Cardiac fibroblast (primary cell): ENCODE data around the gene LCORL.
A peak's percentile ranks its signal among the peaks of the same experiment; 100 is the strongest.

Experiments
- DNase-seq, 2 donors: peaks; one replicate each; pipeline versions ENCODE4 v3.0.0 to v3.0.0-alpha.2; 2010; ENCODE audit warnings: low read depth in 2 of 2
- H3K4me3 ChIP-seq, 2 donors: replicated peaks in 1 of 2; 1 replicate in 1 of 2; 2 replicates in 1 of 2; pipeline ENCODE4 v1.5.1; 2011; ENCODE audit warnings: low read depth in 2 of 2, low read length in 2 of 2, mild to moderate bottlenecking in 2 of 2, moderate library complexity in 1 of 2
- TF ChIP-seq, protein P1 (sequence below): IDR thresholded peaks from one replicate; pipeline ENCODE4 v1.5.1; 2011; ENCODE audit warnings: low read depth, mild to moderate bottlenecking, low read length, inconsistent platforms

LCORL gene

DNA sequence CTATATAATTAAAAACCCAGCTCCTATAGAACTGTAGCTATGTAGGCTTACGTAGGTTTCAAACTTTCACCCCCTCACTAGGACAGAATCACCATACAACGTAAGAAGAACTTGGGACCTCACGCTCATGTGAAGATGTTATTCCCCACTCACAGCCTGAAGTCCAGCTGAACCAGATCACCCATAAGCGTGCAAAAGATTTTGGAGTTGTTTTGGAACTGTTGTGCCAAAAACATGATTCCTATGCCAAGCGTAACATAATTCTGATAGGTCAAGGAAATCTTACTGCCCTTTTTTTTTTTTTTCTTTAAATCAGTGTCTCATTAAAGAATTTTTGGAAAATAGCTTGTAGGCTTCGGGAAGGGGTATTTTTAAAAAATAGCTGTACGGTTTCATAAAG is 57.0 kb downstream of the LCORL start:
- TF ChIP-seq, protein P1, sequence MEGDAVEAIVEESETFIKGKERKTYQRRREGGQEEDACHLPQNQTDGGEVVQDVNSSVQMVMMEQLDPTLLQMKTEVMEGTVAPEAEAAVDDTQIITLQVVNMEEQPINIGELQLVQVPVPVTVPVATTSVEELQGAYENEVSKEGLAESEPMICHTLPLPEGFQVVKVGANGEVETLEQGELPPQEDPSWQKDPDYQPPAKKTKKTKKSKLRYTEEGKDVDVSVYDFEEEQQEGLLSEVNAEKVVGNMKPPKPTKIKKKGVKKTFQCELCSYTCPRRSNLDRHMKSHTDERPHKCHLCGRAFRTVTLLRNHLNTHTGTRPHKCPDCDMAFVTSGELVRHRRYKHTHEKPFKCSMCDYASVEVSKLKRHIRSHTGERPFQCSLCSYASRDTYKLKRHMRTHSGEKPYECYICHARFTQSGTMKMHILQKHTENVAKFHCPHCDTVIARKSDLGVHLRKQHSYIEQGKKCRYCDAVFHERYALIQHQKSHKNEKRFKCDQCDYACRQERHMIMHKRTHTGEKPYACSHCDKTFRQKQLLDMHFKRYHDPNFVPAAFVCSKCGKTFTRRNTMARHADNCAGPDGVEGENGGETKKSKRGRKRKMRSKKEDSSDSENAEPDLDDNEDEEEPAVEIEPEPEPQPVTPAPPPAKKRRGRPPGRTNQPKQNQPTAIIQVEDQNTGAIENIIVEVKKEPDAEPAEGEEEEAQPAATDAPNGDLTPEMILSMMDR = no peak
- no peak overlapping the region for H3K4me3 ChIP-seq
- peak in 1 of 2 donors; percentile 38 for DNase-seq

DNA sequence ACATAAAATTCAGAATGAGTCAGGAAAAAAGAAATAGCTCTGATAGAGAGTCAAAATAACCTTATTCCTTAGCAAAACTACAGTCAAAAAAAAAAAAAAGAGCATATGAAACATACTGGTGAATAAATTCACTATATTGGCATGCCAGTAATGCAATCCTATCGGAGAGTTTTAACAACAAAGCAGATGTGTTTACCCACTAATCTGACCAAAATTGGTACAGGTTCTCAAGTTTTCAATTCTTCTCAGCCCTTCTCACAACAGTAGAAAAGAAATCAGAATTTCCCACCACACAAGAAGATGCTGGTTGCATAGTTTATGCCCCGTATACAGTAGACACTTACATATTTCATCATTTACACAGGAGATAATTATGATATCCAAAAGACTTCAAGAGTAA is 59.4 kb downstream of the LCORL start:
- DNase-seq = peak in 1 of 2 donors; percentile 7
- H3K4me3 ChIP-seq = no peak overlapping the region
- TF ChIP-seq, protein P1 = no peak

DNA sequence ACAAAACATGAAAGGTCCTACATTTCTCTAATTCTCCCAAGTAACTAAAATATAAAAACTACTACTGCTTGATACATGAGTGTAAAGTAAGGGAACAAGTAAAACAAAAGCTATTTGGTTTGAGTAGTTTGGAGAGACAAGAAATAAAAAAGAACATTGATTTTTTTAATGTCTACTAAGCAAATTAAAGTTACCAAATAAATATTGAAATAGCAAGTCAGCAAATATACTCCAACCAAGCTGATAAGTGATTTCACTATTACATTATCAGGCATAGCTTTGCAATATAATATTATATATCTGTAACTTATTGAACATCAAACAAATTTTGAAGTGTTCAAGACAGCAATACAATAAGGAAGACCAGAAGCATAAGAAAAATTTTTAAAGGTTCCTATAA is 60.3 kb downstream of the LCORL start:
- no peak overlapping the region for H3K4me3 ChIP-seq
- TF ChIP-seq, protein P1 = no peak
- no peak for DNase-seq

DNA sequence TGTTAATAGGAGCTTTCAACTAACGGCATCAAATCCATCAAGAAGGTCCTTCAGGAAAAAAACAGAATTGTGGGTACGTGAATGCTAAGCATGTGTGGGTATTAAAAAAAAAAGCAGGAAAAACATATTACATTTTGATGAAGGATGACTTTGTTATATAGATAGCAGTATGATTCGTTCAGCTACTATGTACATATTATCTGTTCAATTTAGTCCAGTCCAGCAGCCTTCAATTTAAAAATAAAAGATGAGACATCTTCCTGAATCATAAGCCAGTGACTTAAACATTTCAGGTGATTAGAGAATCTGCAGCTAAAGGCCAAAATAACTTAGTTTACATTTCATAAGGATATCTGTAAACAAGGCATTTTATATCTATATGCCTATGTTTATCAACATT is 63.4 kb downstream of the LCORL start:
- no peak overlapping the region for H3K4me3 ChIP-seq

DNA sequence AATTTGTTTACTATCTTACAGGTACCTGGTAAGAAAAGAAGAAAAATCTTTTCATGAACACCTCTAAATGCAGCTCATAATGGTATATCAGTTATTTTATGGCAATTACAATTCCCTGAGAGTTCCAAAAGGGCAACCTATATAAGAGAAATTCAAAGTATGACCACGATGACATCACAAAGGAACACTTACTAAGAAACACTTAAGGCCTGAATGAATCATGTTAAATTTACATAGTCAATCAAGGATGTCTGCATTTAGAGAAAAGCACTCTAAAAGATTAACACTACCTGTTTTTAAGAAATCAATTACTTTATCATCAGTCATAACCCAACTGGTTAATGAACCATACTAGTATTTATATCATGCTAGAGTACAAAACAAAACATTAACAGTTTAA is 63.9 kb downstream of the LCORL start:
- H3K4me3 ChIP-seq = no peak overlapping the region
- TF ChIP-seq, protein P1 = no peak
- peak in 1 of 2 donors; percentile 27 for DNase-seq

More for the DNA sequence above, 63.4 kb downstream of the LCORL start:
- DNase-seq = no peak
- TF ChIP-seq, protein P1 = no peak

DNA sequence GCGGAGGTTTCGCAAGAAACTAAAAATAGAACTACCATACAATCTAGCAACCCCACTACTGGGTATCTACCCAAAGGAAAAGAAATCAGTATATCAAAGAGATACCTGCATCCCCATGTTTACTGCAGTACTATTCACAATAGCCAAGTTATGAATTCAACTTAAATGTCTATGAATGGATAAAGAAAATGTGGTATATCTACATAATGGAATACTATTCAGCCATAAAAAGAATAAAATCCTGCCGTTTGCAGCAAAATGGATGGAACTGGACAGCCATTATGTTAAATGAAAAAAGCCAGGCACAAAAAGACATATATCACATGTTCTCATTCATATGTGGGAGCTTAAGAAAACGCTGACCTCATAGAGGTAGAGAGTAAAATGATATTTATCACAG is 65.3 kb downstream of the LCORL start:
- no peak overlapping the region for H3K4me3 ChIP-seq
- TF ChIP-seq, protein P1 = no peak
- DNase-seq = no peak

DNA sequence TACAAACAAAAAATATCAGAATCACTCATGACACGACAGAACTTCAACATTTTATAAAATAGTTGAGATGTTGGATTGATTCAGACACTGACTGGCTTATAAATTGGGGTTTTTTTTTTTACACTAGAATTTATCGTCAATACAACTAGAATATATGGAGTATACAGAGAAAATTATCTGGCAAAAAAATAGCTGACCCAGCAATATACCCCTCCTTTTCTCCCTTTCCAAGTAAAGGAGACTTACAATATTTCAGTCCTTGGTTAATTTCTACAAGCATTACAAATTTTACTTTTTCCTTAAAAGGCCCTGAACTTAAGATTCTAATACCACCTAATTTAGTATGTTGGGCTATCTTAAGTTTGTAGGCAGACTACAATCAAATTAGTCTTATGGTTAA is 76.3 kb downstream of the LCORL start:
- no peak for DNase-seq
- TF ChIP-seq, protein P1 = no peak
- H3K4me3 ChIP-seq = no peak overlapping the region
